K562 (cell line): Measurements from ENCODE around the gene SLC35E2B.
"Not testable (repeated sequence)": the region's sequence is repeated elsewhere in the genome, so short reads cannot be mapped to it uniquely, and the experiment has no call there.

Experiments
- CBFA2T3 ChIP-seq: fragments of 450-650 bp; IDR thresholded peaks from 2 replicates; pipeline ENCODE4 v1.6.1; 2017
- CC2D1A ChIP-seq: fragments of 450-650 bp; IDR thresholded peaks from 2 replicates; pipeline ENCODE4 v1.6.1; 2017; ENCODE audit warnings: mild to moderate bottlenecking
- CEBPZ ChIP-seq: fragments of 150-350 bp; IDR thresholded peaks from 2 replicates; pipeline ENCODE4 v1.6.1; 2014; ENCODE audit warnings: low read depth, mild to moderate bottlenecking, low read length, borderline replicate concordance
- FOXM1 ChIP-seq, 2 experiments: fragments of 450-650 bp in 1 of 2; sonication (generic) in 1 of 2; formaldehyde crosslinking in 1 of 2; IDR thresholded peaks; 2 replicates each; pipeline versions ENCODE4 v1.6.1 to v1.9.0; 2017 to 2022; ENCODE audit warnings: low read depth in 2 of 2, mild to moderate bottlenecking in 2 of 2, missing genetic modification reagents in 1 of 2, moderate library complexity in 1 of 2
- KAT7 ChIP-seq: sonication (generic); formaldehyde crosslinking; IDR thresholded peaks from 2 replicates; pipeline ENCODE4 v1.8.0; 2022; ENCODE audit warnings: missing genetic modification reagents, mild to moderate bottlenecking, borderline replicate concordance
- MYNN ChIP-seq, 2 experiments: sonication (generic); formaldehyde crosslinking in 1 of 2; IDR thresholded peaks; 2 replicates each; pipeline versions ENCODE4 v1.5.0 to v1.6.1; 2016 to 2020; ENCODE audit warnings: antibody characterized with exemption in 1 of 2, missing genetic modification reagents in 1 of 2
- SIX5 ChIP-seq, 2 experiments: IDR thresholded peaks; 2 replicates each; pipeline ENCODE4 v1.6.1; 2011; ENCODE audit warnings: low read length in 2 of 2, borderline replicate concordance in 1 of 2, low read depth in 1 of 2, mild to moderate bottlenecking in 1 of 2, moderate library complexity in 1 of 2; ENCODE audit not compliant: insufficient read depth in 1 of 2
- SMAD1 ChIP-seq: fragments of 150-350 bp; IDR thresholded peaks from 2 replicates; pipeline ENCODE4 v1.6.1; 2014; ENCODE audit warnings: low read length, low read depth; ENCODE audit not compliant: partially characterized antibody
- TBL1XR1 ChIP-seq, 2 experiments: IDR thresholded peaks; 2 replicates each; pipeline ENCODE4 v1.6.1; 2012; ENCODE audit warnings: improper control_type of control experiment in 2 of 2, low read length in 2 of 2, mild to moderate bottlenecking in 1 of 2
- ZNF12 ChIP-seq: sonication (generic); formaldehyde crosslinking; IDR thresholded peaks from 2 replicates; pipeline ENCODE4 v1.4.0; 2020; ENCODE audit warnings: mild to moderate bottlenecking, missing genetic modification reagents
- ZNF354B ChIP-seq: fragments of 250-450 bp; sonication (Bioruptor Pico); IDR thresholded peaks from 2 replicates; pipeline ENCODE4 v1.4.0; 2020
- ZSCAN29 ChIP-seq: fragments of 450-650 bp; IDR thresholded peaks from 2 replicates; pipeline ENCODE4 v1.6.1; 2017
- TF ChIP-seq, protein P1 (sequence below), 3 experiments: IDR thresholded peaks in 2 of 3; conservative IDR thresholded peaks in 1 of 3; 2 replicates each; pipeline ENCODE4 v1.5.1; 2011 to 2012; ENCODE audit warnings: low read length in 3 of 3, mild to moderate bottlenecking in 3 of 3, control low read depth in 2 of 3, improper control_type of control experiment in 1 of 3, inconsistent platforms in 1 of 3, low read depth in 1 of 3, mixed read lengths in 1 of 3, moderate library complexity in 1 of 3; ENCODE audit not compliant: insufficient read depth in 2 of 3

GRCh38 chr1:1648265-1648664 lies 44.3 kb downstream of the SLC35E2B start:
- not testable (repeated sequence) for TF ChIP-seq ZSCAN29; TBL1XR1 (IDR thresholded peaks at IDR 0.05; ENCODE audit: low read length in 2 of 2); KAT7 (CRISPR knock-in tag); ZNF354B; ZNF12; MYNN (IDR thresholded peaks at IDR 0.05); MYNN (CRISPR knock-in tag; IDR thresholded peaks at IDR 0.05); CBFA2T3; CC2D1A; SMAD1; SIX5 (IDR thresholded peaks at IDR 0.05; ENCODE audit: borderline replicate concordance in 1 of 2, insufficient read depth in 1 of 2, low read depth in 1 of 2, low read length in 2 of 2); CEBPZ; FOXM1 (IDR thresholded peaks at IDR 0.05; ENCODE audit: low read depth); FOXM1 (CRISPR knock-in tag; IDR thresholded peaks at IDR 0.05; ENCODE audit: low read depth)
- TF ChIP-seq, protein P1, sequence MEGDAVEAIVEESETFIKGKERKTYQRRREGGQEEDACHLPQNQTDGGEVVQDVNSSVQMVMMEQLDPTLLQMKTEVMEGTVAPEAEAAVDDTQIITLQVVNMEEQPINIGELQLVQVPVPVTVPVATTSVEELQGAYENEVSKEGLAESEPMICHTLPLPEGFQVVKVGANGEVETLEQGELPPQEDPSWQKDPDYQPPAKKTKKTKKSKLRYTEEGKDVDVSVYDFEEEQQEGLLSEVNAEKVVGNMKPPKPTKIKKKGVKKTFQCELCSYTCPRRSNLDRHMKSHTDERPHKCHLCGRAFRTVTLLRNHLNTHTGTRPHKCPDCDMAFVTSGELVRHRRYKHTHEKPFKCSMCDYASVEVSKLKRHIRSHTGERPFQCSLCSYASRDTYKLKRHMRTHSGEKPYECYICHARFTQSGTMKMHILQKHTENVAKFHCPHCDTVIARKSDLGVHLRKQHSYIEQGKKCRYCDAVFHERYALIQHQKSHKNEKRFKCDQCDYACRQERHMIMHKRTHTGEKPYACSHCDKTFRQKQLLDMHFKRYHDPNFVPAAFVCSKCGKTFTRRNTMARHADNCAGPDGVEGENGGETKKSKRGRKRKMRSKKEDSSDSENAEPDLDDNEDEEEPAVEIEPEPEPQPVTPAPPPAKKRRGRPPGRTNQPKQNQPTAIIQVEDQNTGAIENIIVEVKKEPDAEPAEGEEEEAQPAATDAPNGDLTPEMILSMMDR (IDR thresholded peaks at IDR 0.05 in 2 of 3, conservative IDR thresholded peaks at IDR 0.05 in 1 of 3; ENCODE audit: insufficient read depth in 2 of 3, low read depth in 1 of 3, low read length in 3 of 3) = not testable (repeated sequence)
